HL-60 (cell line): Measurements from ENCODE around the gene EIF4G3.

ENCODE experiments used
- POLR2AphosphoS5 ChIP-seq: IDR thresholded peaks from 2 replicates; pipeline ENCODE4 v1.6.1; 2012; ENCODE audit warnings: low read depth
- TF ChIP-seq, protein P1 (sequence below): IDR thresholded peaks from one replicate; pipeline ENCODE4 v1.5.1; 2011; ENCODE audit warnings: low read length, control low read depth, inconsistent platforms; ENCODE audit not compliant: insufficient read depth

GRCh38 chr1:21152423-21153100 is 24.1 kb downstream of the EIF4G3 start:
- TF ChIP-seq, protein P1, sequence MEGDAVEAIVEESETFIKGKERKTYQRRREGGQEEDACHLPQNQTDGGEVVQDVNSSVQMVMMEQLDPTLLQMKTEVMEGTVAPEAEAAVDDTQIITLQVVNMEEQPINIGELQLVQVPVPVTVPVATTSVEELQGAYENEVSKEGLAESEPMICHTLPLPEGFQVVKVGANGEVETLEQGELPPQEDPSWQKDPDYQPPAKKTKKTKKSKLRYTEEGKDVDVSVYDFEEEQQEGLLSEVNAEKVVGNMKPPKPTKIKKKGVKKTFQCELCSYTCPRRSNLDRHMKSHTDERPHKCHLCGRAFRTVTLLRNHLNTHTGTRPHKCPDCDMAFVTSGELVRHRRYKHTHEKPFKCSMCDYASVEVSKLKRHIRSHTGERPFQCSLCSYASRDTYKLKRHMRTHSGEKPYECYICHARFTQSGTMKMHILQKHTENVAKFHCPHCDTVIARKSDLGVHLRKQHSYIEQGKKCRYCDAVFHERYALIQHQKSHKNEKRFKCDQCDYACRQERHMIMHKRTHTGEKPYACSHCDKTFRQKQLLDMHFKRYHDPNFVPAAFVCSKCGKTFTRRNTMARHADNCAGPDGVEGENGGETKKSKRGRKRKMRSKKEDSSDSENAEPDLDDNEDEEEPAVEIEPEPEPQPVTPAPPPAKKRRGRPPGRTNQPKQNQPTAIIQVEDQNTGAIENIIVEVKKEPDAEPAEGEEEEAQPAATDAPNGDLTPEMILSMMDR: no peak
- TF ChIP-seq POLR2AphosphoS5: no peak
